ENCODE data around the gene TMEM120B.

DNA sequence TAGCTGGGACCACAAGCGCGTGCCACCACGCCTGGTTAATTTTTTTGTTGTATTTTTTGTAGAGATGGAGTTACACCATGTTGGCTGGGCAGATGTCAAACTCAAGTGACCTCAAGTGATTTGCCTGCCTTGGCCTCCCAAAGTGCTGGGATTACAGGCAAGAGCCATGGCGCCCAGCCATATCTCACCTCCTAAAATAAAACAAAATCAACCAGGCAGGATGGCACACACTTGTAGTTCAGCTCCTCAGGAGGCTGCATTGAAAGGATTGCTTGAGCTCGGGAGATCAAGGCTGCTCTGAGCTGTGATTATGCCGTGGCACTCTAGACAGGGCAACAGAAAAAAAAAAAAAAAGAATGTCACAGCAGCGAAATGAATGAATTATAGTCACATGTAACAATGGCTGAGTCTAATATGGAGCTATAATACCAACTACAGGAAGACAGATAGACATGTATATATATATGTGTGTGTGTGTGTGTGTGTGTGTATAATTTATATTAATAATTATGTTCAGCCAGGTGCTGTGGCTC lies 19.3 kb upstream of the TMEM120B start:
- TF ChIP-seq CTCF (IDR thresholded peaks at IDR 0.05; ENCODE audit: low read length): no peak
- no peak for TF ChIP-seq EZH2 (IDR thresholded peaks at IDR 0.05; ENCODE audit: borderline replicate concordance, low read length)

All from OCI-LY1 (cell line).